Measurements from ENCODE around the gene KDSR. TPM values are rescaled to one million over a fixed set of nuclear protein-coding genes. Genes with fewer than 3 reads are reported as not detected.
A peak's percentile ranks its signal among the peaks of the same experiment; 100 is the strongest.

The KDSR gene, protein sequence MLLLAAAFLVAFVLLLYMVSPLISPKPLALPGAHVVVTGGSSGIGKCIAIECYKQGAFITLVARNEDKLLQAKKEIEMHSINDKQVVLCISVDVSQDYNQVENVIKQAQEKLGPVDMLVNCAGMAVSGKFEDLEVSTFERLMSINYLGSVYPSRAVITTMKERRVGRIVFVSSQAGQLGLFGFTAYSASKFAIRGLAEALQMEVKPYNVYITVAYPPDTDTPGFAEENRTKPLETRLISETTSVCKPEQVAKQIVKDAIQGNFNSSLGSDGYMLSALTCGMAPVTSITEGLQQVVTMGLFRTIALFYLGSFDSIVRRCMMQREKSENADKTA
- 26.5 and 34.9 TPM in 2 replicates for total RNA-seq

DNA sequence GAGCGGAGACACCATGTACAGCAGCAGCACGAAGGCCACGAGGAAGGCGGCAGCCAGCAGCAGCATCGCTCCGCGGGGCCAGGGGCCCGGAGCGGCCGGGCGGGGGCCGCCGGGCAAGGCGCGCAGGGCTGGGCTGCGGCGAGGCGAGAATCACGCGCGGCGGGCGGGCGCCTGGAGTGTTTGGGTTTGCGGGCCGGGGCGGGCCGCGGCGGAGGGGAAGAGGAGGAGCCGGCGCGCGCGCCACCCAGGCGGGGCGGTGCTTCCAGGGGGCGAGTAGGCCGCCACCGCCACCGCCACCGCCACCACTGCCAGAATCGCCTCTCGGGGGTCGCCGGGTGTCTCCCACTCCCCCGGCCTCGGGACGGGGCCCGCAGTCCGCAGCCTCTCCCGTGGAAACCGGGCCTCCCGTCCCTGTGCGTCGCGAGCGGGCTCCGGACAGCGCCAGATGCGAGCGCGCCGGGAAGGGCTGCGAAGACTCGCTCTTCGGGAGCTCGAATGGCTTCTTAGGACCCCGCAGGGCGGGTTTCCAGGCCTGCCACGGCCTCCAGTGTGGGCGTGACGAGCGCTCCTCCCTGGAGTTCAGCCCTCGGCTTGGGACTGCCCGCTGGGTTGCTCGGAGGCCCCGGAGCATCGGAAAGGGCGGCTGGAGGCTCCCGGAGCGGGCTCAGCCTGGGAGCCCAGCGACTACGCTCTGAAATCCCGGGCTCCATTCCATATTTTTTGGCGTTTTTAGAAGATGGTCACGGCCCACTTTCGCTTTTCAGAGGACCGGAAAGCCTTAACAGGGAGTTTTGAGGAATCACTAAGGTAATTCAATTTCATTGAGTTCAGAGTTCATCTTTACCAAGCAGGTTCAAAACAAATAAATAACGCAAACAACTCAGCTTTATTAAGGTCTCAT, at the start of gene KDSR:
KDSR (minus strand) TSS at position 154 of the 901 bp plus-strand sequence; CDS start at position 66, 88 bp downstream.
- DNase-seq: peak; percentile 98

GRCh38 chr18:63412953-63413352, 45.9 kb upstream of the KDSR start:
- DNase-seq: no peak

DNA sequence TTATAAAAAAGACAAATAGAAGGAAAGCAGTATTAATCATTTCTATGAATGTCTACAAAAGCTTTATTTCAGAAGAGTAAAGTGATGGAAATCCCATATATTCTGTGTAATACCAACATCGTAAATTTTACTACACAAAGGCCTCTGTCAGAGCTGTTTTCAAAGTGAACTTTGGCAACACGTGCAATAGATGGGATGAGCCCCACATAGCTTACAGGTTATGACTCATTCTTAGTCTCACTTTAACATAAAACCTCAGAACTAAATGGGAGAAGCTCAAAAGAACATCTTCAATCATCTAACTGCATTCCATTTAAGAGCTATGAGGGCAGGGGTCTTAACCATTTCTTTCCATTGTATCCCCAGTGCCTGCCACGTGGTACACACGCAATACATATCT, 43.8 kb upstream of the KDSR start:
- peak; percentile 59 for DNase-seq

GRCh38 chr18:63409301-63409700, 42.3 kb upstream of the KDSR start:
- no peak for DNase-seq

- no peak for DNase-seq
These were observed 40.7 kb upstream of the KDSR start for GRCh38 chr18:63407734-63408133.

GRCh38 chr18:63405986-63406385, 39.0 kb upstream of the KDSR start:
- no peak for DNase-seq

DNA sequence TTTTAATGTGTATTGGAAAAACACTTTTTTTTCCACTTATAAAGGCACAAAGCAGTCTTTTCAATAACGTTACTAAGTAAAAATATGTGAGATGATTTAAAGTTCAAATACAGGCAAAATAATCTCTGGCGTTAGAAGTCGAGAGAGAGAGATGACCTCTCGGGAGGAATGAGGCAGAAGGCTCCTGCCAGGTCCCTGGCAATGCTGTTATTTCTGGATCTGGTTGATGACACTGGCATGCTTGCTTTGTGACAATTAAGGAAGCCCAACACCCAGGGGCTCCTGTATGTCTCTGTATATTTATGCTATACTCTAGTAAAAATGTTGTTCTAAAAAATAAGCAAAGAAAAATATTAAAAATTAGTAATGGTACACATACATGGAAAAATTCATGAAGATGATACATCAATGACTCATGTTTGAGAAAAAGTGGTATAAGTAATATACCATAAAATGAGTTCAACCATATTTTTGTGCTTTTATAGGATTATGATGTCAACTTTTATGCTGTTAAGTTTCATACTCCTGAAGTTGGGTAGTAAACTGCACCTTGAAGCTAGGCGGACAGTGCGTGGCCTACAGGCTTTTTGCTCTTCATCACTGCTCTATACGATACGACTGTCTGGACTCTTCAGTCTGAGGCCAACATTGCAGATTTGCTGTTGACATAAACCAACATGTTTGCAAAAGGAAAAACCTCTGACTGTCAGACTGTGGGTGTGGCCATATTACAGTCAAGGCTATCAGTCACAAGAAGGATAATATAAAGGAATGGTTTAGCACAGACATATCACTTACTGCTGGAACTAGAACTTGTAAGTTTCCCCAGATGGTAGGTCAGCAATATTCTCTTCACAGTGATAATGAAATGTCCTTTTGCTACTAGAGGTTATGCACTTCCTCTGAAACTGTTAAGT, 35.5 kb upstream of the KDSR start:
- no peak for DNase-seq

DNA sequence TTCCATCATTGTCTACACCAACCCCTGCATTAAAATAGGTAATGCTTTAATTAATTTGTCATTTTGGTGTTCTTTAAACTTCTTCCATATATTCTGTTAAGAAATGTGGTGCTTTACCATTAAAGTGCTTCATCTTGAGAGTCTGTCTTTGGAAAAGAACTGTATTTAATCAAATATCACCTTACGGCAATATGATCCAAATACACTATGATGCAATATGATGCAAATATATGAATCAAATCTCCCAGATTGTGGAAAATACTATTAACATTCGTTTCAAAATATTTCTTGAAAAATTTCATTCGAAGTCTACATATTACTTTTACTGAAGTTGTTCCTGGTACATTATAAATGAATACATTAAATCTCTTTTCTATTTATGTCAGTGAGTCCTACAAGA, 32.3 kb upstream of the KDSR start:
- no peak for DNase-seq

GRCh38 chr18:63397349-63397748, 30.3 kb upstream of the KDSR start:
- no peak for DNase-seq

DNA sequence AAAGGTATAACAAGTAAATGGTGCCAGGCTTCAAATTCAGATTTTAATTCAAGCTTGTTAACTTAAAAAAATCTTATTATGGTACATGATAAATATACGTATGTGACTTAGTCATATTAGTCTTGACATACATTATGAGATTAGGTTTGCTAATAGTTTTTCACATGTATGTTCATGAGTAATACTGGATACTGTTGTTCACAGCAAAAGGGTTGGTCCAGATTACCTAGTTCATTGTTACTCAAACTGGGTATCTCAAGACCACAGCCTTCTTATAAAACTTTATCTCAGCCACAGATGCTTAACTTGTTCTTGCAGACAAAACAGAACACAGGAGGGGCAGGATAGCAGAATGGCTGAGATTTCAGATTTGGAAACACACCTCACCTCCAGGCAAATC, 28.5 kb upstream of the KDSR start:
- no peak for DNase-seq

DNA sequence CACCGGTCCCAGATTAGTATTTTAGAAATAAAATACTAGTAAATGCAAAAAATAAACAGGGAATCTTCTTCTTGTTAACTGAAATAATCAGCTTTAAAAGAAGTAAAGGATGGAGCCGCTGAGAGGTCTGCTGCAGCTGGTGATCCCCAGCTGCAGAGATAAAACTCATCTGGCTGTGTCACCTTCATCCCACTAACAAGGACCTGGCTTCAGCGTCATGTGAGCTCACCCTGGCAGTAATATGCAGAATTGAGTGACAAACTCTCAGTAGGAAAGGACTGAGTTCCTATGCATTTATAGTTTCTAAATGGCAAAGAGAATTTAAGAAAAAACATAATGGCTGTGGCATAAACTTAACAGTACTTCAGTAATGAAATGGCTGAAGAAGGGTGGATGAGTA, 27.9 kb upstream of the KDSR start:
- DNase-seq: no peak

GRCh38 chr18:63387861-63388260, 20.9 kb upstream of the KDSR start:
- no peak for DNase-seq

- DNase-seq: no peak
These were observed 15.8 kb upstream of the KDSR start for GRCh38 chr18:63382843-63383242.

DNA sequence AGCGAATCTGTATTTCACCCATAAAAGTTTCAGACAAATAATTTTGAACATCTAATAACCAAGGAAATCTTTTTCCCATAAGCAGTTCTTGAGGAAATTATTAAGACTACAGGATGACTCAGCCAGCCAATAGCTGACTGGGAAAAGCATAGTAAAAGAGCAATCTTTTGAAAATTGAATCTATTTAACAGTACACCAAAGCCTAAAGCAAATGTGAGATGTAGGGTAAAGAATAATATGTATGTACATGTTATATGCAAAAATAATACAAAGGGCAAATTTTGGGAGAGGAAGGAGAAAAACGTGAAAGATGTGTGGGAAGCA, 12.6 kb upstream of the KDSR start:
- DNase-seq: peak; percentile 8

DNA sequence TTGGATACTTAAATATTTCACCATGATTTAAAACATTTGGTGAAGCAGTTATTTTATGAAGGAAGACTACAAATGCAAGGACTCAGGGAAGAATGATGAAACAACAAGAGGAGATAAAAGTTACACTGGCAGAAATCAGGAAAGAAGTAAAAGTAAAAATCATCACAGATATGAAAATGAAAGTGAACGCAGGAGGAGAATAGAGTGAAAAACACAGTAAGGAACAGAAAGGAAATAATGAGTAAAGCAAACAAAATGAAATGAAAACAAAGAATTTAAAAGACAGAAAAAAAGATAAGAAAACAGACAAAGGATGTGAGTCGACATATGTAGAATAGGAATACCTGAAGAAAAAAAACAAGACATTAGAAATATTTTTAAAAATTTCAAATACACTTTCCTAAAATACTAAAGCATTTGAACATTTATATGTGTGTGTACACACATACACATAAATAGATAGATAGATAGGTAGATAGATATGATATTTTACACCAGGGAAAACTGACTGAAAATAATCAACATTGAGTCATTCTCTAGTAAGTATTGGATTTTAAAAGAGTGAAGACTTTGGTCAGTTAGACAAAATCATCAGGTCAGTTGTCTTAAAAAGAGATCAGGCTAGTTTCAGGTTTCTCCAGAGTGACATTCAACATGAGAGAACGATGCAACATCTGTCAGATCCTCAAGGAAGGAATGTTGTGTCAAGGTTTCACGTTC, 12.1 kb upstream of the KDSR start:
- no peak for DNase-seq

DNA sequence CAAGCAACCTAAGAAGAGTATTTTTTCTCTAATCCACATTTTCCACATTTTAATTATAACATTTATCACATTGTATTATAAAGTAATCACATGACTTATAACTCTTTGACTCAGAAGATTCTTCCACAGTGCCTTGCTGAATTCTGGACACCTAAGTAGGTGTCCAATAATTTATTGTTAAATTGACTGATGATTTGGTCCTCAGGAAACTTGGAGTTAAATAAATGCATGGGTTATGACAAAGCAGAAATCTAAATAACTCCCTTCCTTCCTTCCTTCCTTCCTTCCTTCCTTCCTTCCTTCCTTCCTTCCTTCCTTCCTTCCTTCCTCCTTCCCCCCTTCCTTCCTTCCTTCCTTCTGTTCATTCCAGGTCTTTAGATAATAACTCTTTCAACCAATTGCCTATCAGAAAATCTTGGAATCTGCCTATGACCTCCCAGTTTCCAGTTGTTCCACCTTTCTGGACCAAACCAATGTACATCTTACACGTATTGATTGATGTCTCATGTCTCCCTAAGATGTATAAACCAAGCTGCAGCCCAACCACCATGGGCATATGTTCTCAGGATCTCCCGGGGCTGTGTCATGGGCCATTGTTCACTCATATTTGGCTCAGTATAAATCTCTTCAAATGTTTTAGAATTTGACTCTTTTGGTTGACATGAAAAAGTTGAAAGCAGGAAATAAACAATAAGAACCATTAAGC, 10.4 kb upstream of the KDSR start:
- DNase-seq: no peak

- no peak for DNase-seq
These were observed 9.5 kb upstream of the KDSR start for GRCh38 chr18:63376538-63376937.

DNA sequence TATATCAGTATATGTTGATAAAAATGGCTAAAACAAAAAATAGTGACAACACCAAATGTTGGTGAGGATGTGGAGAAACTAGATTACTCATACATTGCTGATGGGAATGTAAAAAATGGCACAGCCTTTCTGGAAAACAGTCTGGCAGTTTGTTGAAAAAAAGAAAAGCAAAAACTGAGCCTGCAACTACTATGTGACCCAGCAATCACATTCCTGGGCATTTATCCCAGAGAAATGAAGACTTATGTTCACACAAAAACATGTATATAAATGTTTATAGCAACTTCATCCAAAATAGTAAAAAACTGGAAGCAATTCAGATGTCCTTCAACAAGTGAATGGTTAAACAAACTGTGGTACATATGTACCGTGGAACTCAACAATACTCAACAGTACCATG, 7.5 kb upstream of the KDSR start:
- DNase-seq: no peak

DNA sequence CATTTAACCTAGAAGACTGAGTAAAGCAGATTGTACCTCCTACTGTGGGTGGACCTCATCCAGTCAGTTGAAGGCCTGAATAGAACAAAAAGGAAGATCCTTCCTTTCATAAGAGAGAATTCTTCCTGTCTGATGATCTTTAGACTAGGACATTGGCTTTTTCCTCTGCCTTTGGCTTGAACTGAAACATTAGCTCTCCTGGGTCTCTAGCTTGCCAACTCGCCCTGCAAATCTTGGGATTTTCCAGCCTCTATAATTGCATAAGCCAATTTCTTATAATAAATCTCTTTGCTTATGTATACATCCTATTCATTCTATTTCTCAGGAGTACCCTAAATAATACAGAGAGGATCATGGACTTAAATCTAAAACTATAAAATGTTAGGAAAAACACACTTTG, 6.2 kb upstream of the KDSR start:
- DNase-seq: no peak

DNA sequence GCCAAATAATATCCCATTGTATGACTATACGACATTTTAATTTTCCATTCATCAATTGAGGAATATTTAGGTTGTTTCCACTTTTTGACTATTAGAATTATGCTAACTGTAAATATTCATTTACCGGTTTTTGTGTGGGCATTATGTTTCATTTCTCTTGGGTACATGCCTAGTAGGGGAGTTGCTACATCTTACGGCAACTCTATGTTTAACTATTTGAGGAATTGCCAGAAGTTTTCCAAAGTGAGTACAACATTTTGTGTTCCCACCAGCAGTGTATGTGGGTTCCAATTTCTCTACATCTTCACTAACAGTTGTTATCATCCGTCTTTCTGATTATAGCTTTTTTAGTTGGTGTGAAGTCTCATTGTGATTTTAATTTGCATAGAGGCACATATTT, 1.6 kb upstream of the KDSR start:
- no peak for DNase-seq

GRCh38 chr18:63366213-63367052, 573 bp downstream of the KDSR start:
- DNase-seq: peak; percentile 76

All from dermis blood vessel endothelial cell (primary cell).